ENCODE data around the gene OSTF1.

GRCh38 chr9:75167281-75167680 is 79.0 kb downstream of the OSTF1 start:
- TF ChIP-seq EP300 (conservative IDR thresholded peaks at IDR 0.05; ENCODE audit: poor library complexity, severe bottlenecking): no peak
- no peak for TF ChIP-seq EZH2 (IDR thresholded peaks at IDR 0.05; ENCODE audit: borderline replicate concordance, insufficient read depth, low read length, poor library complexity, severe bottlenecking)
